ENCODE measurements around the gene PRKG1. TPM values are rescaled to one million over a fixed set of nuclear protein-coding genes. Genes with fewer than 3 reads are reported as not detected.

Gene PRKG1
- total and polyA plus RNA-seq, 2 of the 4 experiments (the other 2 are of a cell fraction) = 3.5 to 18.3 TPM

GRCh38 chr10:51905032-51905431, 830.7 kb downstream of the PRKG1 start:
- CTCF ChIA-PET = no interaction called here
- in situ Hi-C loops (cut with MboI; ENCODE audit: low sequenced_read_pairs) = no loop called here

More at GRCh38 chr10:51905032-51905431, 830.7 kb downstream of the PRKG1 start:
- Histone ChIP-seq H3K36me3 (ENCODE audit: control insufficient read depth, insufficient read depth, low read length) (no peaks in the 10 kb centered on the region), H4K5ac (ENCODE audit: low read depth, low read length) (no peak overlapping the region), H4K8ac (ENCODE audit: low read depth in 2 of 2, low read length in 2 of 2) (no peak overlapping the region), H3K27me3 (ENCODE audit: control insufficient read depth, insufficient read depth, low read length) (no peaks in the 10 kb centered on the region), H2BK5ac (ENCODE audit: low read depth, low read length, poor library complexity, severe bottlenecking) (no peak overlapping the region), H3K27ac (ENCODE audit: insufficient read depth, low read length) (no peak overlapping the region), H3K9me1 (ENCODE audit: insufficient read depth, low read length) (no peaks in the 10 kb centered on the region), H3K9me3 (ENCODE audit: control insufficient read depth, insufficient read depth, low read length) (no peaks in the 10 kb centered on the region), H4K20me1 (ENCODE audit: insufficient read depth, low read length) (no peaks in the 10 kb centered on the region), H3K79me1 (ENCODE audit: low read depth in 1 of 2, low read length in 2 of 2) (no peaks in the 10 kb centered on the region), H4K91ac (ENCODE audit: insufficient read depth, low read depth, low read length) (no peak overlapping the region), H3K18ac (ENCODE audit: low read depth, low read length) (no peak overlapping the region), H3K4me2 (ENCODE audit: low read depth, low read length) (no peak overlapping the region), H2AFZ (replicated peaks; ENCODE audit: low read length, poor library complexity) (no peak overlapping the region), H2BK20ac (ENCODE audit: low read depth, low read length) (no peak overlapping the region), H3K9ac (ENCODE audit: low read depth, low read length) (no peak overlapping the region), H2AK5ac (ENCODE audit: low read depth, low read length) (no peak overlapping the region), H3K14ac (replicated peaks; ENCODE audit: low read depth, low read length) (no peak overlapping the region), H2BK120ac (ENCODE audit: low read depth, low read length) (no peak overlapping the region), H3K4me1 (ENCODE audit: control insufficient read depth, insufficient read depth, low read length) (no peaks in the 10 kb centered on the region; the same call in 1 of the 2 replicates), H3K4me3 (ENCODE audit: insufficient read depth, low read depth, low read length) (no peak overlapping the region), H2AK9ac (replicated peaks; ENCODE audit: low read depth, low read length, poor library complexity) (no peak overlapping the region), H3K56ac (ENCODE audit: extremely low read depth, insufficient read depth, low read length) (no peak overlapping the region), H2BK15ac (ENCODE audit: low read depth, low read length) (no peak overlapping the region), H3K4ac (ENCODE audit: low read depth, low read length) (no peak overlapping the region), H3K23ac (ENCODE audit: low read depth, low read length) (no peak overlapping the region)
- ATAC-seq (ENCODE audit: low read depth) (no peak), DNase-seq (no peak)
- dilution Hi-C loops (cut with HindIII; ENCODE audit: low sequenced_read_pairs, unreplicated experiment) (no loop called here), intact Hi-C loops (cut with micrococcal nuclease) (no loop called here)
- BruUV-seq (replicated peaks) = no TSS peak
- POLR2A ChIA-PET (ENCODE audit: unreplicated experiment) = no interaction called here
- TF ChIP-seq BHLHE40 (IDR thresholded peaks at IDR 0.05; ENCODE audit: low read depth, low read length) (no peak), CTCF (conservative IDR thresholded peaks at IDR 0.05; ENCODE audit: low read depth, low read length) (no peak), NFE2L2 (IDR thresholded peaks at IDR 0.05; ENCODE audit: low read depth, low read length) (no peak), FOS (IDR thresholded peaks at IDR 0.05; ENCODE audit: low read depth, low read length) (no peak), CHD1 (IDR thresholded peaks at IDR 0.05; ENCODE audit: low read depth, low read length) (no peak), USF2 (IDR thresholded peaks at IDR 0.05; ENCODE audit: low read depth, low read length) (no peak), CEBPB (IDR thresholded peaks at IDR 0.05; ENCODE audit: low read depth, low read length) (no peak), POLR2A (IDR thresholded peaks at IDR 0.05; ENCODE audit: low read depth, low read length) (no peak), MAFK (IDR thresholded peaks at IDR 0.05; ENCODE audit: low read depth, low read length) (no peak), SMC3 (IDR thresholded peaks at IDR 0.05; ENCODE audit: low read depth, low read length) (no peak)
